ENCODE data around the gene ZBTB20.

GRCh38 chr3:114900908-114901307, 246.2 kb downstream of the ZBTB20 start:
- TF ChIP-seq REST (IDR thresholded peaks at IDR 0.05) (no peak), EGR1 (IDR thresholded peaks at IDR 0.05; ENCODE audit: low read depth in 2 of 2) (no peak), ZBTB33 (IDR thresholded peaks at IDR 0.05) (no peak), YY1 (IDR thresholded peaks at IDR 0.05) (peak; percentile 20), RAD21 (IDR thresholded peaks at IDR 0.05) (no peak), SP1 (IDR thresholded peaks at IDR 0.05) (peak; percentile 14)
- TF ChIP-seq, protein P1, sequence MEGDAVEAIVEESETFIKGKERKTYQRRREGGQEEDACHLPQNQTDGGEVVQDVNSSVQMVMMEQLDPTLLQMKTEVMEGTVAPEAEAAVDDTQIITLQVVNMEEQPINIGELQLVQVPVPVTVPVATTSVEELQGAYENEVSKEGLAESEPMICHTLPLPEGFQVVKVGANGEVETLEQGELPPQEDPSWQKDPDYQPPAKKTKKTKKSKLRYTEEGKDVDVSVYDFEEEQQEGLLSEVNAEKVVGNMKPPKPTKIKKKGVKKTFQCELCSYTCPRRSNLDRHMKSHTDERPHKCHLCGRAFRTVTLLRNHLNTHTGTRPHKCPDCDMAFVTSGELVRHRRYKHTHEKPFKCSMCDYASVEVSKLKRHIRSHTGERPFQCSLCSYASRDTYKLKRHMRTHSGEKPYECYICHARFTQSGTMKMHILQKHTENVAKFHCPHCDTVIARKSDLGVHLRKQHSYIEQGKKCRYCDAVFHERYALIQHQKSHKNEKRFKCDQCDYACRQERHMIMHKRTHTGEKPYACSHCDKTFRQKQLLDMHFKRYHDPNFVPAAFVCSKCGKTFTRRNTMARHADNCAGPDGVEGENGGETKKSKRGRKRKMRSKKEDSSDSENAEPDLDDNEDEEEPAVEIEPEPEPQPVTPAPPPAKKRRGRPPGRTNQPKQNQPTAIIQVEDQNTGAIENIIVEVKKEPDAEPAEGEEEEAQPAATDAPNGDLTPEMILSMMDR (IDR thresholded peaks at IDR 0.05; ENCODE audit: low read depth, low read length, missing input control): no peak
- TF ChIP-seq, protein P2, sequence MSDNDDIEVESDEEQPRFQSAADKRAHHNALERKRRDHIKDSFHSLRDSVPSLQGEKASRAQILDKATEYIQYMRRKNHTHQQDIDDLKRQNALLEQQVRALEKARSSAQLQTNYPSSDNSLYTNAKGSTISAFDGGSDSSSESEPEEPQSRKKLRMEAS (IDR thresholded peaks at IDR 0.05): no peak

All from liver (tissue), 3 donors.